ENCODE results near the gene SMCO3.

Gene SMCO3

GRCh38 chr12:14810167-14810952, 3.6 kb downstream of the SMCO3 start:
- H3K27ac Mint-ChIP-seq = no peak overlapping the region
- no peaks in the 10 kb centered on the region for H3K36me3 Mint-ChIP-seq (ENCODE audit: low read depth)
- peaks cover 15% of the 10 kb centered on the region for H3K4me1 Mint-ChIP-seq (ENCODE audit: low read depth)
- H3K9me3 Mint-ChIP-seq = no peaks in the 10 kb centered on the region
- no peaks in the 10 kb centered on the region for H3K27me3 Mint-ChIP-seq (ENCODE audit: low read depth)
- H3K4me3 Mint-ChIP-seq = no peak overlapping the region

DNA sequence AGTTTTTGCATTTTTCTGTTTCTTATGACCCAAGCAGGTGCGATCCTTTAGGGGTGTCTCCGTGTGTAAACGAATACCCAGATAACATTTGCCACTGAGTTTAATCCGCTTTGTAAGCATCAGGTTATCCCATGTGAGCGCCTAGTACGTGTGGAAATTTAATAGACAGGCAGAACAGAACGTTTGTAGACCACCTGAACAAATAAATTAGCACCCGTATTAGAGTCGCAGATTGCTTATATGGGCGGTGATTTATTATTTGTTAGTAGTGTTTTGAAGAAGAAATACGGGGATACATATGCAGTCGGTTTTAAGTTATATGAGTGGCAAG, 10.2 kb downstream of the SMCO3 start:
- Mint-ChIP-seq H3K4me3 (no peak overlapping the region), H3K4me1 (ENCODE audit: low read depth) (peaks cover 25% of the 10 kb centered on the region), H3K36me3 (ENCODE audit: low read depth) (peaks cover 14% of the 10 kb centered on the region), H3K27ac (no peak overlapping the region), H3K9me3 (no peaks in the 10 kb centered on the region), H3K27me3 (ENCODE audit: low read depth) (no peaks in the 10 kb centered on the region)

GRCh38 chr12:14803011-14803829, 10.8 kb downstream of the SMCO3 start, which contains the start of the genes C12orf60 and WBP11:
TSS of gene C12orf60 (plus strand) at chr12:14803670. CDS start at chr12:14822936, 19,266 bp downstream.
TSS of gene WBP11 (minus strand) at chr12:14803478. CDS start at chr12:14801383, 2,095 bp downstream.
- Mint-ChIP-seq H3K4me3 (no peak within 1 kb of the TSS), H3K27me3 (ENCODE audit: low read depth) (no peaks in the 10 kb centered on the region), H3K36me3 (ENCODE audit: low read depth) (peaks cover 14% of the 10 kb centered on the region), H3K9me3 (no peaks in the 10 kb centered on the region), H3K27ac (no peak within 1 kb of the TSS), H3K4me1 (ENCODE audit: low read depth) (peaks cover 25% of the 10 kb centered on the region)

GRCh38 chr12:14802721-14803010, 11.3 kb downstream of the SMCO3 start:
- H3K27me3 Mint-ChIP-seq (ENCODE audit: low read depth) = no peaks in the 10 kb centered on the region
- H3K36me3 Mint-ChIP-seq (ENCODE audit: low read depth) = peaks cover 14% of the 10 kb centered on the region
- H3K9me3 Mint-ChIP-seq = no peaks in the 10 kb centered on the region
- no peak overlapping the region for H3K4me3 Mint-ChIP-seq
- H3K27ac Mint-ChIP-seq = no peak overlapping the region
- peaks cover 26% of the 10 kb centered on the region for H3K4me1 Mint-ChIP-seq (ENCODE audit: low read depth)

- peaks cover 29% of the 10 kb centered on the region for H3K4me1 Mint-ChIP-seq (ENCODE audit: low read depth)
- H3K9me3 Mint-ChIP-seq = no peaks in the 10 kb centered on the region
- no peak overlapping the region for H3K27ac Mint-ChIP-seq
- H3K4me3 Mint-ChIP-seq = no peak overlapping the region
- H3K27me3 Mint-ChIP-seq (ENCODE audit: low read depth) = no peaks in the 10 kb centered on the region
- H3K36me3 Mint-ChIP-seq (ENCODE audit: low read depth) = peaks cover 19% of the 10 kb centered on the region
Observed at GRCh38 chr12:14802247-14802646, 11.7 kb downstream of the SMCO3 start.

DNA sequence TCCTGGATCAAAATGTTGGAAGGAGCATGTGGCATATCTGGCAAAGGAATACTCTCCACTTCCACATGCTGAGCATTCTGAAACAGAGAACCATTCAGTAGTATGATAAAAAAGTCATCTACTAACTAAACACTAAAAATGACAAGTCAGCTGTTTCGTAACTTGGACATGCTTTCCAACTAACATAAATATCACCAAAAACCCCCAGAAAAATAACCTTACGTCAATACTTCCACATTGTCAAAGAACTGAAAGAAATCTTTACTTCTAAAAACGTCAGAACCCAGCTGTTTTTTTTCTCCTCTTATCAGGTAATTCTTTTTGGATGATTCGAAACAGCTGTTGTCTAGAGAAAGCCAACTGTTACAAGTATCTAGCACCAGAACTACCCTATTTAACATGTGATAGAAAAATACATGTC, 18.9 kb downstream of the SMCO3 start:
- no peaks in the 10 kb centered on the region for H3K9me3 Mint-ChIP-seq
- no peaks in the 10 kb centered on the region for H3K27me3 Mint-ChIP-seq (ENCODE audit: low read depth)
- no peak overlapping the region for H3K27ac Mint-ChIP-seq
- H3K4me1 Mint-ChIP-seq (ENCODE audit: low read depth) = peaks cover 7% of the 10 kb centered on the region
- H3K36me3 Mint-ChIP-seq (ENCODE audit: low read depth) = peaks cover 56% of the 10 kb centered on the region
- H3K4me3 Mint-ChIP-seq = no peak overlapping the region

DNA sequence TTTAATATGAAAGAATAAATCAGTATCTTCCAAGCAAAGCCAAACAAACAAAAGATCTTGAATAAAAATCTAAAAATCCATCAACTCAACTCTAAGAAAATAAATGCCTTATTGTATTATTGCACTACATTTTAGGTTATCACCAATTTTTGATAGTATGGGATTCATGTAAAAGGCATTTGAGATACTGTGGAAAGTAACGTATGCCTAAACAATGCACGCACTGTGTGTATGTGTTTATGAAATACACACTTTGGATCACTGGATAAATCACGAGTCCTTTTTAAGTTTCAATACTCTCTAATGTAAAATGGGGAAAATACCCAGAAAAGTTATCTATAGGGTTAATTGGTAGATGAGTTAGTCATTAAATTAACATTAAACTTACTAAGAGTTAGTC, 28.4 kb downstream of the SMCO3 start:
- Mint-ChIP-seq H3K27ac (no peak overlapping the region), H3K27me3 (ENCODE audit: low read depth) (no peaks in the 10 kb centered on the region), H3K4me1 (ENCODE audit: low read depth) (peaks cover 4% of the 10 kb centered on the region), H3K4me3 (no peak overlapping the region), H3K9me3 (no peaks in the 10 kb centered on the region), H3K36me3 (ENCODE audit: low read depth) (peaks cover 51% of the 10 kb centered on the region)

DNA sequence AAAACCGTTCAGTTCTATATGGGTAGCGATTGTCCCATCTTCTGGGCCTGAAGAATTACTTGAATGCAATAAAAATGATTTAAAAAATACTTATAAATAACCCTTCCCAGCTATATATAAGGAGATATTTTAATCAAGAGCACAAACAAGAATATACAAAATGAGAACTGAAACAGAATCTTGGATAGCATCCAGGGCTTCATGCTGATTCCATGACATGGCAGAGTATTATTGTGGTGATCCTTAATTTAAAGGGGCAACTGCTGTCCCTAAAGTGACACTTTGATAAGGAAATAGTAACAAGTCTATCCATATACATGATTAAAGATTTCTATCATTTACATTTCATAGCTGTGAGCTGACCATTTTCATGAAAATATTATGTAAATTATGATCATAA, 29.5 kb downstream of the SMCO3 start:
- peaks cover 41% of the 10 kb centered on the region for H3K36me3 Mint-ChIP-seq (ENCODE audit: low read depth)
- H3K4me1 Mint-ChIP-seq (ENCODE audit: low read depth) = peaks cover 8% of the 10 kb centered on the region
- H3K9me3 Mint-ChIP-seq = no peaks in the 10 kb centered on the region
- no peak overlapping the region for H3K27ac Mint-ChIP-seq
- H3K4me3 Mint-ChIP-seq = no peak overlapping the region
- no peaks in the 10 kb centered on the region for H3K27me3 Mint-ChIP-seq (ENCODE audit: low read depth)

DNA sequence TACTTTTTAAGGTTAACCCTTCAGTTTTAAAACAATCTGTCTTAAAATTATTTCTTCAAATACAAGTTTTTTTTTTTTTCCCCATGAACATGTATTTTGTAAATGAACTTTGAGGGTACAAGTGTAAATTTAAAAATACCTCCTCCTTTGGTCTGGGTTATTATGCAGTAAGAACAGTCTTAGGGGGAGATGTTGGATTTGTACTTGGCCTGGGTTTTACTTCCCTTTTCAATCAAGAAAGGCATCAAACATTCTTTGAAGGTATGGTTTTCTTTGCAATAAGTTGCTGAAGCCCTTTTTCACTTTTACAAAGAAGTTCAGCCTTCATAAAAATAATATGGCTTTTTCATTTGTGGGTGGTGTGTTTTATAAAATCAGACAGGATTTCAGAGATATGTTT, 31.2 kb downstream of the SMCO3 start:
- Mint-ChIP-seq H3K36me3 (ENCODE audit: low read depth) (peaks cover 29% of the 10 kb centered on the region), H3K4me3 (no peak overlapping the region), H3K27me3 (ENCODE audit: low read depth) (no peaks in the 10 kb centered on the region), H3K4me1 (ENCODE audit: low read depth) (peaks cover 9% of the 10 kb centered on the region), H3K9me3 (no peaks in the 10 kb centered on the region), H3K27ac (no peak overlapping the region)

GRCh38 chr12:14781563-14781962, 32.4 kb downstream of the SMCO3 start:
- Mint-ChIP-seq H3K27me3 (ENCODE audit: low read depth) (no peaks in the 10 kb centered on the region), H3K9me3 (no peaks in the 10 kb centered on the region), H3K4me3 (no peak overlapping the region), H3K4me1 (ENCODE audit: low read depth) (peaks cover 14% of the 10 kb centered on the region), H3K36me3 (ENCODE audit: low read depth) (peaks cover 19% of the 10 kb centered on the region), H3K27ac (no peak overlapping the region)

DNA sequence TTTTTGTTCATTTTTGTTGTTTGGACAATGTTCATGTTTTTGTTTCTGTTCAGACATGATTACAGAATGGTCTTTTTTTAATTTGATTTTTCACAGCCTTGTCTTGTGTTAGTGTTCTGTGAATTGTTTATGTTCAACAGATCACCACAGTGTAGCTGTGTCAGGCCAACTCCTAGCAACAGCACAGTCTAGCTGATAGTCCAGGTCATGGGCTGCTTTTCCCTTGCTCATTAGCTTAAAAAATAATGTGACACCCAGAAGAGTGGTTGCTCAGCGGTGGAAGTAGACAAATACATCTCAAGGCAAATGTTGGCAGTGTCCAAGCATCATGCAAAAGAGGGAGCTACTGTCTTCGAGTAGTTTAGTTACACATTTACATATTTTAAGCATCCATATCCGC, 33.1 kb downstream of the SMCO3 start:
- no peaks in the 10 kb centered on the region for H3K27me3 Mint-ChIP-seq (ENCODE audit: low read depth)
- no peak overlapping the region for H3K27ac Mint-ChIP-seq
- H3K9me3 Mint-ChIP-seq = no peaks in the 10 kb centered on the region
- H3K36me3 Mint-ChIP-seq (ENCODE audit: low read depth) = peaks cover 17% of the 10 kb centered on the region
- H3K4me3 Mint-ChIP-seq = no peak overlapping the region
- peaks cover 21% of the 10 kb centered on the region for H3K4me1 Mint-ChIP-seq (ENCODE audit: low read depth)

DNA sequence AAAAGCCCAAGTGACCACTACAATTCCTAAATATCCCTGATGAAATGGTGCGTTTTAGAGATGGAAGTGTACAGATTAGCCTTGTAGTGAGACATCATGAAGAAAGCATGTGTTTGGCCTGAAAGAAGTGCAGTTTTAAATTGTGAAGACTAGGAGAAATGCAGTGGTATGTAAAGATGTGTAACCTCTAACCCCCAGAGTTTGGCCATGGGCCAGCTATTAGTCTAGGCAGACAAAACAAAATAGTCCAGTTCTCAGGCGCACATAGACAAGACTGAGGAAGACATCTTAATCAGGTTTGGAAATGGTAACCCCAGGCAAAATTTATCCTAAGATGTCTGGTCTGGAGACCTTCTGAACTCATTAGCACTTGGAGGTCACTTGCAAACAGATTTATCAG, 34.1 kb downstream of the SMCO3 start:
- Mint-ChIP-seq H3K27ac (no peak overlapping the region), H3K36me3 (ENCODE audit: low read depth) (peaks cover 12% of the 10 kb centered on the region), H3K4me3 (no peak overlapping the region), H3K4me1 (ENCODE audit: low read depth) (peaks cover 28% of the 10 kb centered on the region), H3K27me3 (ENCODE audit: low read depth) (no peaks in the 10 kb centered on the region), H3K9me3 (no peaks in the 10 kb centered on the region)

- Mint-ChIP-seq H3K36me3 (ENCODE audit: low read depth) (peaks cover 10% of the 10 kb centered on the region), H3K27ac (no peak overlapping the region), H3K9me3 (no peaks in the 10 kb centered on the region), H3K4me3 (no peak overlapping the region), H3K4me1 (ENCODE audit: low read depth) (peaks cover 42% of the 10 kb centered on the region), H3K27me3 (ENCODE audit: low read depth) (no peaks in the 10 kb centered on the region)
Observed at GRCh38 chr12:14777271-14777670, 36.7 kb downstream of the SMCO3 start.

DNA sequence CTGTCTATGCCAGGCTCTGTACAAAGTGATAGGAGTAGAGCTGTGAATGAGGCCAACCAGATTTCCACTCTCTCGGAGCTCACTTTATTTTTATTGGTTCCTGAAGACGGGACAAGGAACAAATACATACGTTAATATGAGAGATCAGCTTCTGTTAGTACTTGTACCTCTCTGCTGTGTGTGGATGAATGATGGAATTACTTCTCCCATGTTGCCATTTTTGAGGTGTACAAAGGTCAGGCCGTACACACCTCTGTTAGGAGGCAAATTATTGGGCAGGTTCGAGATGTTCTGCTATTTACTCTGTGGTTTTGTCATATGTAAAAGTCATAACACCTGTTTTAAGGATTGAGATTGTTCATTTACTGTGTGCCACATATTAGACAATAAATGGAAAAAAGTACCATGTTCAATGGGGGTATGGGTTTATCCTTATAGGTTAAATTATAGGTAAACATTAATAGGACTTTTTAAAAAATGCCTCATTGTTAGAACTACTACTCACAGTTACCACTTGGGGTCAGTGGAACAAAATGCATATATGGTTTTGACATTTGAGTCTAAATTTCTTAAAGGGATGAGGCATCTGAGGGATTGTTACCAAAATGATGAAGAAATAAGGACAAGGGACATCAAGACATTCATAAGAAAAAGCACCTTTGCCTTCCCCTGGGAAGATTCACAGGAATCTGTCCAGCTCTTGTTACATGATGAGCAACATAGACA, 37.6 kb downstream of the SMCO3 start:
- Mint-ChIP-seq H3K36me3 (ENCODE audit: low read depth) (peaks cover 10% of the 10 kb centered on the region), H3K9me3 (no peaks in the 10 kb centered on the region), H3K27ac (peak overlapping the region; percentile 99), H3K4me3 (peak overlapping the region; percentile 98), H3K27me3 (ENCODE audit: low read depth) (no peaks in the 10 kb centered on the region), H3K4me1 (ENCODE audit: low read depth) (peaks cover 49% of the 10 kb centered on the region)

DNA sequence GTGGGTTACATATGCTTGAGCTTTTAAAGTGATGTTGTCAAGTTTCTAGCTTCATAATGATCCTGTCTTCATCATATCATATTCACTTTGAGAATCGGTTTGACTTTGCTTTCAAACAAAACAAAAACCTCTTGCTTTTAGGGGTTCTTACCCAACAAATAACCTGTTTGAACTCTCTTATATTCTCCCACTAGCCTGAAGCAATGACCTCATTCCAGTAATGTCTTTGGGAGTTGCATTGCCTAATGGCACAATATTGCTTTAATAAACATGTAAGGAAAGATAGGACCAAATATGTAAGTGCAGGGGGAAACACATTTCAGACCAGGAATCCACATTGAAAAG, 38.4 kb downstream of the SMCO3 start:
- H3K36me3 Mint-ChIP-seq (ENCODE audit: low read depth) = peaks cover 10% of the 10 kb centered on the region
- no peaks in the 10 kb centered on the region for H3K27me3 Mint-ChIP-seq (ENCODE audit: low read depth)
- peaks cover 48% of the 10 kb centered on the region for H3K4me1 Mint-ChIP-seq (ENCODE audit: low read depth)
- H3K9me3 Mint-ChIP-seq = no peaks in the 10 kb centered on the region
- peak overlapping the region; percentile 98 for H3K4me3 Mint-ChIP-seq
- peak overlapping the region; percentile 99 for H3K27ac Mint-ChIP-seq

Data from T-helper 1 cell treated with Interleukin-12 subunit alpha and Interleukin-12 subunit beta and Interleukin-4 antibody, amounts not matched to agents 30 μg/mL and 1 μg/mL, for 36 hours (primary cell).